Stimulated activated CD4-positive, alpha-beta T cell treated with anti-CD3 and anti-CD28 coated beads, TNF-alpha, amount 100 ng/mL, for 1 hour (primary cell): ENCODE data around the gene PLBD2.

Experiments used
- DNase-seq, 3 donors: peaks; one replicate each; pipeline ENCODE4 v3.0.0-alpha.2; 2020; ENCODE audit warnings: low read depth in 3 of 3, low spot score in 1 of 3

PLBD2 gene

GRCh38 chr12:113392988-113393579 lies 34.7 kb downstream of the PLBD2 start:
- no peak for DNase-seq

DNA sequence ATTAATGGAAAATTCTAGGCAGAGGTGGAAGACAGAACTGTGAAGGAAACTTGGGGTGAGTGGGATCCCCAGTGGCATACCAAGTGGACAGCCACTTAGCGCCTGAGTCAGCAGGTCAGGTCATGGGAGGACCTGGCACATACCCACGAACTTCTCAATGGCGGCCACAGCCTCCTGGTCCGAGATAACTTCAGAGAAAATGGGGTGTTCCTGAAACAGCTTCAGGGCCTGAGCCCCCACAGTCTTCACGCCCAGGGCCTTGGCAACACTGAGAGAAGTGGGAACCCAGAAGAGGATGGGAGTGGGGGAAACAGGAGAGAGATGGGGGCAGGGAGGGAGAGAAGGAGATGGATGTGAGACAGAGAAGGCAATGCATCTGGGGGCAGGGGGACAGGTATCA lies 35.4 kb downstream of the PLBD2 start:
- DNase-seq: no peak

DNA sequence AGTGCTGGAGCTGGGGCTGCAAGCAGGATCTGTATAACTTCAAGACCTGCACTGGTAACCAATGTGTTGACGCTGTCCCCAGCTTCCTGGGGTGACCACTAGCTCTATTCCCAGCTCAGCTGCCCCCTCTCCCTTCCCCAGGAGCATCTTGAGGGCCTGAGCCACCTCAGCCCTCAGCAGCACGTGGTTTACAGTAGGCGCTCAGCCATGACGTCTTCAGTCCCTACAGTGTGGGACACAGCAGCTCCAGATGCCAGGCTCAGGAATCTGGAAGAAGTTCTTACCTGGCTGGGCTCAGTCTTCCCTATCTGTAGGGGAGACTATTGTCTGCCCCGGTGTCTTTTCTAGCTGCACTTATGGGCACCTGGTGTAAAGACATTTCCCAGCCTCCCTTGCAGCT lies 36.7 kb downstream of the PLBD2 start:
- DNase-seq: no peak

GRCh38 chr12:113396200-113396599 lies 37.8 kb downstream of the PLBD2 start:
- DNase-seq: no peak

DNA sequence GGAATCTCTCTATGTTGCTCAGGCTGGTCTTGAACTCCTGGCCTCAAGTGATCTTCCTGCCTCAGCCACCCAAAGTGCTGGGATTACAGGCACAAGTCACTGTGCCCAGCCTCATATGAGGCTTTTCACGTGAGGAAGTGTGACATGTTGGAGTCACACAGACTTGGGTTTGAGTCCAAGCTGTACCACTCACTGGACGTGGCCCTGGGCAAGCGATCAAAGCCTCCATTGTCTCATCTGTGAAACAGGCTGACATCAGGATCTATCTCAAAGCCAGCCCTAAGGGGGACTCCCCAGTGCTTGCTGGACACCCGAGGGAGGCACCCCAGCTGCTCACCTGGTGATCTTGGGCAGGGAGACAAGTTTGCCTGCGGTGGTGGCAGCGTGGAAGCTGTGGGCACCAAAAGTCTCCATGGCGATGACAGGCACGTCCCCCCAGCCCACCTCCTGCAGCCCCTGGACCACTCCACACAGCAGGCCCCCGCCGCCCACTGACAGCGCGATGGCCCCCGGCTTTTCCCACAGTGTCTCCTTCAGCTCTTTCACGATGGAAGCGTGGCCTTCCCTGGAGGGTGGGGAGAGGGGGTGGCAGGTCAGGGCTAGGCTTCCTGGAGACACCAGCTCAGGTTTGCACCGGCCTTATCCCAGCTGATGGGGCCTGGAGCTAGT lies 38.6 kb downstream of the PLBD2 start:
- no peak for DNase-seq

DNA sequence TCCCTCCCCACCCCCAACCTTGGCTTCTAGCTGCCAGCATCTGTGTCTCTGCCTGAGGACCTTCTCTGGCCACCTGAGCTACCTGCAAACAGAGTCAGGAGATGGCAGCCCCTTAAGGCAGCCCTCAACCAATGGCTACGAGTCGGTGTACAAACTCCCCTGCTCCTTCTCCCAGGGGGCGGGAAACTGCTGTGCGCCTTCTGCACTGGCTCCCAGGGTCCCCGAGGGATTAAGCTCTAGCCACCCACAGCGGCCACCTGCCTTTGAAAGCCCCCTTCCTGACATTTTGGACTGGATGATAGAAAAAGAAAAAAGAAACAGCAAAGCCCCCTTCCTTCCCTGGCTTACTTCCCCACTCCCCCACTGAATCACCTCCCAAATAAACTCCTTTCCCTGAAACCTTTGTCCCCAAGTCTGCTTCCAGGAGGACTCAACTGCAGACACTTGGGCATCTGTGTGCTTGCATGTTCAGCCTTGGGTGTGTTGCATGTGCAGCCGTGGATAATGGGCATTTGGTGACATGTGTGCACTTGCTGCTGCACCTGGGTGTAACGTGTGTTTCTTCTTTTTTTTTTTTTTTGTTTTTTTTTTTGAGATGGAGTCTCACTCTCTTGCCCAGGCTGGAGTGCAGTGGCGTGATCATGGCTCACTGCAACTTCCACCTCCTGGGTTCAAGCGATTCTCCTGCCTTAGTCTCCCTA lies 39.3 kb downstream of the PLBD2 start:
- no peak for DNase-seq

DNA sequence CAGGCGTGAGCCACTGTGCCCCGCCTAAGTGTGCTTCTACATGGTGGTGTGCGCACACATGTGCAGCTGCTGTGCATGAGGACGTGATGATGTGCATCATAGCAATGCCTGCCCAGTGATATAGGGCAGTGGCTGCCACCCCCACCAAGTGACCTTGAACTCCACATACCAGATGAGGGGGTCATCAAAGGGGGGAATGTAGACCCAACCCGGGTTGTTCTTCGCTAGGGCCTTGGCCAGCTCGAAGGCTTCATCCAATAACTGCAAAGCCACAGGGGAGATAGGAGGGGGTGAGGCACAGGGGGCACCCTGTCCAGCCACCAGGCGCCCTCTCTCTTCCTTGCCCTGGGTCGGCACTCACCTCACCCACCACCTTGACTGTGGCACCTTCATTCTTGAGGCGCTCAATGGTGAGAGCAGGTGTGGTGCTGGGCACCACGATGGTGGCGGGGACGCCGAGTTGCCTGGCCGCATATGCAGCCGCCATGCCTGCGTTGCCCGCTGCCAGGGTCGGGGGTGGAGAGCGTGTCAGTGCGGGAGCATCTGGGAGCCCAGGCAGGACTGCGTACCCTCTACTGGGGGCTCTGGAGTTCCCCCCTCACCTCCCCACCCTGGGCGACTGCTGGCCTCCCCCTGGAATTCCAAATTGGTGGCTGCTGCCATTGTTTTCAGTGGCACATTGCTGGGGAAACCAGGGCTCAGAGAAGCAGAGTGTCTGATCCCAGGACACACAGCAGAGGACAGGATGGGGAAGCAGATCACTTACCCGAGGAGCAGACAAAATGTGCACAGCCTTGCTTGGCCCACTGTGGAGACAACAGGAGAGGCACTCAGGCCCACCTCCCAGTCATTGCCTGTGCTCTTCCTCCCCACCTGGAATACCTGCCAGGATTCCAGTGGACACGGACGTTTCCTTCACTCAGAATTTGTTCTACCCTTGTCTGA lies 40.2 kb downstream of the PLBD2 start:
- no peak for DNase-seq

GRCh38 chr12:113399490-113399889 lies 41.1 kb downstream of the PLBD2 start:
- DNase-seq: no peak

- no peak for DNase-seq
These were observed 42.0 kb downstream of the PLBD2 start for GRCh38 chr12:113400362-113400761.

- DNase-seq: no peak
These were observed 42.9 kb downstream of the PLBD2 start for GRCh38 chr12:113401066-113402000.

- DNase-seq: no peak
These were observed 44.3 kb downstream of the PLBD2 start for GRCh38 chr12:113402586-113403260.

- no peak for DNase-seq
These were observed 45.3 kb downstream of the PLBD2 start, which contains the start of gene SDS for GRCh38 chr12:113403435-113404415. SDS (minus strand) TSS chr12:113403887; CDS start chr12:113399708, 4,179 bp downstream.

GRCh38 chr12:113405694-113406093 lies 47.3 kb downstream of the PLBD2 start:
- DNase-seq: no peak

- DNase-seq: no peak
These were observed 49.7 kb downstream of the PLBD2 start for GRCh38 chr12:113407931-113408600.

- DNase-seq: no peak
These were observed 50.4 kb downstream of the PLBD2 start for GRCh38 chr12:113408756-113409298.

- no peak for DNase-seq
These were observed 51.2 kb downstream of the PLBD2 start for GRCh38 chr12:113409462-113410124.

- DNase-seq: no peak
These were observed 55.1 kb downstream of the PLBD2 start for GRCh38 chr12:113413488-113413939.
